SU-DHL-6 (cell line): ENCODE data around the gene VTCN1.
"Not testable (repeated sequence)": the region's sequence is repeated elsewhere in the genome, so short reads cannot be mapped to it uniquely, and the experiment has no call there.

Experiments used
- CTCF ChIP-seq: fragments of 200-600 bp; sonication (generic); IDR thresholded peaks from one replicate; pipeline ENCODE4 v1.5.1; 2017; ENCODE audit warnings: antibody characterized with exemption, mild to moderate bottlenecking, low read length, moderate library complexity; ENCODE audit not compliant: insufficient read depth, poor library complexity, severe bottlenecking
- EZH2phosphoT487 ChIP-seq: fragments of 200-600 bp; sonication (generic), shearing (Covaris generic); conservative IDR thresholded peaks from 2 replicates; pipeline ENCODE4 v1.6.1; 2018; ENCODE audit warnings: mild to moderate bottlenecking, antibody characterized with exemption, low read length, moderate library complexity, mixed read lengths

GRCh38 chr1:117101858-117102257 lies 108.9 kb downstream of the VTCN1 start:
- not testable (repeated sequence) for TF ChIP-seq EZH2phosphoT487, CTCF
